ENCODE measurements around the gene ZFP36L1.

GRCh38 chr14:68842298-68842697, 49.4 kb upstream of the ZFP36L1 start:
- no peak for TF ChIP-seq PAX5 (IDR thresholded peaks at IDR 0.05; ENCODE audit: insufficient read depth, low read length, severe bottlenecking)
- TF ChIP-seq TAF1 (IDR thresholded peaks at IDR 0.05; ENCODE audit: low read depth, low read length): no peak
